ENCODE results near the gene NFKB1. TPM values are rescaled to one million over a fixed set of nuclear protein-coding genes. Genes with fewer than 3 reads are reported as not detected.

Gene NFKB1
- total RNA-seq, 1 donor from 2014 or later = 20.6 TPM

DNA sequence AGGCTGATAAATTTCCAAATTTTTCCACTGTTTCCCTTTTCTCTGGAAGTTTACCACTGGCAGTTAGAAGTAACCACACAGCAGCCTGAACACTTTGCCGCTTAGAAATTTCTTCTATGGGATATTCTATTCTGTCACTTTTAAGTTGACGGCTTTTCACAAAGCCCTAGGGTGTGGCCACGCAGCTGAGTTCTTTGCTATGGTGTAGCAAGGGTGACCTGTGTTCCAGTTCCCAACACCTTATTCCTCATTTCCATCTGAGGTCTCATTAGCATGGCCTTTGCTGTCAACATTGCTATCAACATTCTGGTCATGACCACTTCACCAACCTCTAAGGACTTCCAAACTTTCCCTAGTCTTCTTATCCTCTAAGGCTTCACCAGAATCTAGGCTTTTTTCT, 45.4 kb upstream of the NFKB1 start:
- no peak overlapping the region for H3K27ac Mint-ChIP-seq
- H3K36me3 Mint-ChIP-seq = no peaks in the 10 kb centered on the region
- no peak for DNase-seq (ENCODE audit: extremely low spot score, unreplicated experiment)
- peaks cover 4% of the 10 kb centered on the region for H3K27me3 Mint-ChIP-seq
- H3K4me1 Mint-ChIP-seq (ENCODE audit: unreplicated experiment) = no peaks in the 10 kb centered on the region
- H3K9me3 Mint-ChIP-seq = peaks cover 6% of the 10 kb centered on the region
- TF ChIP-seq, protein P1, sequence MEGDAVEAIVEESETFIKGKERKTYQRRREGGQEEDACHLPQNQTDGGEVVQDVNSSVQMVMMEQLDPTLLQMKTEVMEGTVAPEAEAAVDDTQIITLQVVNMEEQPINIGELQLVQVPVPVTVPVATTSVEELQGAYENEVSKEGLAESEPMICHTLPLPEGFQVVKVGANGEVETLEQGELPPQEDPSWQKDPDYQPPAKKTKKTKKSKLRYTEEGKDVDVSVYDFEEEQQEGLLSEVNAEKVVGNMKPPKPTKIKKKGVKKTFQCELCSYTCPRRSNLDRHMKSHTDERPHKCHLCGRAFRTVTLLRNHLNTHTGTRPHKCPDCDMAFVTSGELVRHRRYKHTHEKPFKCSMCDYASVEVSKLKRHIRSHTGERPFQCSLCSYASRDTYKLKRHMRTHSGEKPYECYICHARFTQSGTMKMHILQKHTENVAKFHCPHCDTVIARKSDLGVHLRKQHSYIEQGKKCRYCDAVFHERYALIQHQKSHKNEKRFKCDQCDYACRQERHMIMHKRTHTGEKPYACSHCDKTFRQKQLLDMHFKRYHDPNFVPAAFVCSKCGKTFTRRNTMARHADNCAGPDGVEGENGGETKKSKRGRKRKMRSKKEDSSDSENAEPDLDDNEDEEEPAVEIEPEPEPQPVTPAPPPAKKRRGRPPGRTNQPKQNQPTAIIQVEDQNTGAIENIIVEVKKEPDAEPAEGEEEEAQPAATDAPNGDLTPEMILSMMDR (conservative IDR thresholded peaks at IDR 0.05) = no peak
- H3K4me3 Mint-ChIP-seq = no peak overlapping the region

DNA sequence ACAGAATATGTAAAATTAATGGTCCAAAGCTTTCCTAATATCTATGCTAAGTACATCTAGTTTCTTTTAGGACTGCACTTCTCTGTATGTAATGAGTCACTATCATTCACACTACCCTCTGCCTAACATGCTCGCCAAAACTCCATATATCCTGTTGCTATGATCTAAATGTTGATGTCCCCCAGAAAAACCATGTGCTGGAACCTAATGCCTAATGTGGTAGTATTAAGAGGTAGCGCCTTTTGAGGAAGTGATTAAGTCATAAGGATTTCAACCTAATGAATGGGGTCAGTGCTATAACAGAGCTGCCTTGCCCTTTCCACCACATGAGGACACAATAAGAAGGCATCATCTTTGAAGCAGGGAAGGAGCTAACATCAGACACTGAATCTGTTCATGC, 34.9 kb upstream of the NFKB1 start:
- H3K4me3 Mint-ChIP-seq = no peak overlapping the region
- TF ChIP-seq, protein P1 (conservative IDR thresholded peaks at IDR 0.05) = no peak
- no peak overlapping the region for H3K27ac Mint-ChIP-seq
- no peaks in the 10 kb centered on the region for H3K9me3 Mint-ChIP-seq
- no peak for DNase-seq (ENCODE audit: extremely low spot score, unreplicated experiment)
- H3K4me1 Mint-ChIP-seq (ENCODE audit: unreplicated experiment) = no peaks in the 10 kb centered on the region
- no peaks in the 10 kb centered on the region for H3K36me3 Mint-ChIP-seq
- no peaks in the 10 kb centered on the region for H3K27me3 Mint-ChIP-seq

DNA sequence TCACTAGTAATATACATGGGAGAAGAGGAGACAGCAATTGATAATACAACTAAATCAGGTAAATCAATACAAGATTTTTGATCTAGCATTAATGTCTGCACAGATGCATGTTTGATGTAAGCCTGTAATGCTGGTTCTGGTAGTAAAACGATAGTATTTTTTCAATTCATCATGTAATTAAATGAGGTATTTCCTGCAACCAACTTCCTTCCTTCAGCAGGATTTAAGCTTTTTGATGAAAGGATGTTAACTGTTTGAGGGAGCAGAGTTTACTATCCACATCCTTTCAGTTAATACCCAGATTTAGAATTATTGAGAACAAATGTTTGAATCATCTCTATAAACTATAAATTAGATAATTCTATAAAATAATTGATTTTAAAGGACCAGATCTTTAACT, 31.4 kb upstream of the NFKB1 start:
- Mint-ChIP-seq H3K27ac (no peak overlapping the region), H3K4me1 (ENCODE audit: unreplicated experiment) (peaks cover 3% of the 10 kb centered on the region), H3K4me3 (no peak overlapping the region), H3K36me3 (no peaks in the 10 kb centered on the region), H3K27me3 (no peaks in the 10 kb centered on the region), H3K9me3 (no peaks in the 10 kb centered on the region)
- TF ChIP-seq, protein P1 (conservative IDR thresholded peaks at IDR 0.05) = no peak
- no peak for DNase-seq (ENCODE audit: extremely low spot score, unreplicated experiment)

DNA sequence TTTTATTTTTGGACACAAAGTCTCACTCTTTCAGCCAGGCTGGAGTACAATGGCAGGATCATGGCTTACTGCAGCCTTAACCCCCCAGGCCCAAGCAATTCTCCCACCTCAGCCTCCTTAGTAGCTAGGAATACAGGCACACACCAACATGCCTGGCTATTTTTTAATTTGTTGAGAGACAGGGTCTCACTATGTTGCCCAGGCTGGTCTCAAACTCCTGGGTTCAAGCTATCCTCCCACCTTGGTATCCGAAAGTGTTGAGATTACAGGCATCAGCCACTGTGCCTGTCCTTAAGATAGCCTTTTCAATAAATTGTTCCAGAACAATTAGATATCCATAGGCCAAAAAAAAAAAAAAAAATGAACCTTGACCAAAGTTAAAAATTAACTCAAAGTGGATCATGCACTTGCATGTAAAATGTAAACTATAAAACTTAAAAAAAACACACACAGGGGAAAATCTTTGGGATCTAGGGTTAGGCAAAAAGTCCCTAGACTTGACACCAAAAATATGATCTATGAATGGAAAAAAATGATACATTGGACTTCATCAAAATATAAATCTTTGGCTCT, 28.6 kb upstream of the NFKB1 start:
- Mint-ChIP-seq H3K4me1 (ENCODE audit: unreplicated experiment) (peaks cover 4% of the 10 kb centered on the region), H3K27me3 (no peaks in the 10 kb centered on the region), H3K27ac (no peak overlapping the region), H3K9me3 (no peaks in the 10 kb centered on the region), H3K4me3 (no peak overlapping the region), H3K36me3 (no peaks in the 10 kb centered on the region)
- no peak for DNase-seq (ENCODE audit: extremely low spot score, unreplicated experiment)
- TF ChIP-seq, protein P1 (conservative IDR thresholded peaks at IDR 0.05) = no peak

DNA sequence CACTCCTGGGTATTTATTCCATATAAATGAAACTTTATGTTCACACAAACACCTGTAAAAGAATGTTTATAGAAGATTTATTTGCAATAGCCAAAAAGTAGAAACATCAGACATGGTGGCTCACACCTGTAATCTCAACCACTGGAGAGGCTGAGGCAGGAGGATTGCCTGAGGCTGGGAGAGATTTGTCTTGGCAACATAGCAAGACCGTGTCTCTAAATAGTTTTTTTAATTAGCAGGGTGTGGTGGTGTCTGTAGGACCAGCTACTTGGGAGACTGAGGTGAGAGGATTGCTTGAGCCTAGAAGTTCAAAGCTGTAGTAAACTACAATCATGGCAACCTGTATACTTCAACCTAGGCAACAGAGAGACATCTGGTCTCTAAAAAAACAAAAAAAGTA, 27.7 kb upstream of the NFKB1 start:
- Mint-ChIP-seq H3K4me1 (ENCODE audit: unreplicated experiment) (peaks cover 4% of the 10 kb centered on the region), H3K36me3 (no peaks in the 10 kb centered on the region), H3K4me3 (no peak overlapping the region), H3K27ac (no peak overlapping the region), H3K9me3 (no peaks in the 10 kb centered on the region), H3K27me3 (no peaks in the 10 kb centered on the region)
- no peak for DNase-seq (ENCODE audit: extremely low spot score, unreplicated experiment)
- TF ChIP-seq, protein P1 (conservative IDR thresholded peaks at IDR 0.05) = no peak
